GM08714 (cell line): ENCODE data around the gene TIPARP.

Experiments used
- H3K4me3 ChIP-seq: fragments of 200-500 bp; sonication (Bioruptor generic); 2 replicates; pipeline ENCODE4 v1.5.1; 2014; ENCODE audit warnings: mild to moderate bottlenecking, low read length, inconsistent platforms
- ZNF274 ChIP-seq: IDR thresholded peaks from 2 replicates; pipeline ENCODE4 v1.6.1; 2012; ENCODE audit warnings: mild to moderate bottlenecking, low read depth, low read length

TIPARP gene

GRCh38 chr3:156678197-156678596 lies 3.8 kb downstream of the TIPARP start:
- H3K4me3 ChIP-seq, result peak overlapping the region; percentile 54; the same call in 1 of the 2 replicates
- TF ChIP-seq ZNF274, result no peak

GRCh38 chr3:156680243-156680914 lies 6.0 kb downstream of the TIPARP start:
- TF ChIP-seq ZNF274, result no peak
- H3K4me3 ChIP-seq, result peak overlapping the region; percentile 48; the same call in 1 of the 2 replicates

- peak overlapping the region; percentile 48 for H3K4me3 ChIP-seq
- no peak for TF ChIP-seq ZNF274
Measured at GRCh38 chr3:156681002-156681401, 6.6 kb downstream of the TIPARP start.

- H3K4me3 ChIP-seq, result no peak overlapping the region
- no peak for TF ChIP-seq ZNF274
Measured at GRCh38 chr3:156682501-156682900, 8.1 kb downstream of the TIPARP start.

- no peak for TF ChIP-seq ZNF274
- no peak overlapping the region for H3K4me3 ChIP-seq
Measured at GRCh38 chr3:156682963-156683362, 8.6 kb downstream of the TIPARP start.

GRCh38 chr3:156685198-156685597 lies 10.8 kb downstream of the TIPARP start:
- TF ChIP-seq ZNF274, result no peak
- H3K4me3 ChIP-seq, result no peak overlapping the region

- no peak for TF ChIP-seq ZNF274
- H3K4me3 ChIP-seq, result peak overlapping the region; percentile 39; the same call in 1 of the 2 replicates
Measured at GRCh38 chr3:156685752-156686151, 11.4 kb downstream of the TIPARP start.

- no peak overlapping the region for H3K4me3 ChIP-seq
- TF ChIP-seq ZNF274, result no peak
Measured at GRCh38 chr3:156687023-156687422, 12.6 kb downstream of the TIPARP start.

GRCh38 chr3:156688632-156689452 lies 14.5 kb downstream of the TIPARP start:
- H3K4me3 ChIP-seq, result no peak overlapping the region
- no peak for TF ChIP-seq ZNF274

- H3K4me3 ChIP-seq, result peak overlapping the region; percentile 16; the same call in 1 of the 2 replicates
- no peak for TF ChIP-seq ZNF274
Measured at GRCh38 chr3:156689608-156690007, 15.2 kb downstream of the TIPARP start.

GRCh38 chr3:156691920-156692319 lies 17.5 kb downstream of the TIPARP start:
- no peak overlapping the region for H3K4me3 ChIP-seq
- no peak for TF ChIP-seq ZNF274

- no peak overlapping the region for H3K4me3 ChIP-seq
- TF ChIP-seq ZNF274, result no peak
Measured at GRCh38 chr3:156693166-156693565, 18.8 kb downstream of the TIPARP start.

GRCh38 chr3:156694536-156694935 lies 20.1 kb downstream of the TIPARP start:
- TF ChIP-seq ZNF274, result no peak
- no peak overlapping the region for H3K4me3 ChIP-seq

GRCh38 chr3:156702367-156702766 lies 28.0 kb downstream of the TIPARP start:
- TF ChIP-seq ZNF274, result no peak

GRCh38 chr3:156704370-156705036 lies 30.1 kb downstream of the TIPARP start:
- no peak overlapping the region for H3K4me3 ChIP-seq
- TF ChIP-seq ZNF274, result no peak

More at GRCh38 chr3:156702367-156702766, 28.0 kb downstream of the TIPARP start:
- H3K4me3 ChIP-seq, result no peak overlapping the region
